HG02884 (cell line): ENCODE measurements around the gene KCNAB1.

Source experiments
- ATAC-seq: cut with Tn5 transposase; IDR thresholded peaks from one replicate; pipeline ENCODE4 v1.9.1; 2021; ENCODE audit warnings: mild to moderate bottlenecking, moderate library complexity; ENCODE audit not compliant: unreplicated experiment

Gene KCNAB1

GRCh38 chr3:156395961-156396710 is 275.8 kb downstream of the KCNAB1 start:
- ATAC-seq: no peak

DNA sequence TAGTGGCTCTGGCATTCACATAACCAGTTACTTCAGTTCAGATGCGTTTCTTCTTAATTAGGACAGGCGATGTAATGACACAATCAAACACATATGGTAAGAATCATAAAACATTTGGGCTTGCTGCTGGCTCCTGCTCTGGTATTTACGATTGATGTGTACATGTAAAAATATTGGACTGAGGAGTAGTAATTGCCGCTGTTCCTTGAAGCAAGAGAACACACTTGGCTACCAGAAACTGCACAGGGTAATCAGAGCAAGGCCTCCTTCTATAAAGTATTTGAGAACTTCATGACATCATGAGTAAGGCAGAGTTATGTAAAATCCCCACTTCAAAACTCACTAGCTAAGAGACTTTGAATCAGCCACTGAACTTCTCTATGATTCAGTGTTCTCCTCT is 276.5 kb downstream of the KCNAB1 start:
- no peak for ATAC-seq

GRCh38 chr3:156397534-156397933 is 277.2 kb downstream of the KCNAB1 start:
- ATAC-seq: no peak

- ATAC-seq: no peak
Observed at GRCh38 chr3:156400062-156400461, 279.7 kb downstream of the KCNAB1 start.

DNA sequence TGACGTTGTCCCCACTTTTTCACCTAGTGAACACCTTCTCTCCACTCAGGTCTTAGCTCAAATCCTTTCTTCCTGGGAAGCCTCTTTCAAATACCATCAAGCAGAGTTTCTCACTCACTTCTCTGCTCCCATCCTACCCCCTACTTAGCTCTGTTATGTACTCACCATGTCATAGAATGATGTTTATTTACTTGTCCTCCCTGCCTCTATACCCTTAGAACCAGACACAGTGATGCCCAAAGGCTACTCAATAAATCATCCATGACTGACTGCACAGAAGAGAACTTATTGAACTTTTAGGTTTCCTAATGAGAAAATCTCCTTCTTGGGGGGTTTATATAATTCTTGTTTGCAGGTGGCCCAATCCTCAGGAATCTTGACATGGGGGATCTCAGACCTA is 280.4 kb downstream of the KCNAB1 start:
- ATAC-seq: no peak

DNA sequence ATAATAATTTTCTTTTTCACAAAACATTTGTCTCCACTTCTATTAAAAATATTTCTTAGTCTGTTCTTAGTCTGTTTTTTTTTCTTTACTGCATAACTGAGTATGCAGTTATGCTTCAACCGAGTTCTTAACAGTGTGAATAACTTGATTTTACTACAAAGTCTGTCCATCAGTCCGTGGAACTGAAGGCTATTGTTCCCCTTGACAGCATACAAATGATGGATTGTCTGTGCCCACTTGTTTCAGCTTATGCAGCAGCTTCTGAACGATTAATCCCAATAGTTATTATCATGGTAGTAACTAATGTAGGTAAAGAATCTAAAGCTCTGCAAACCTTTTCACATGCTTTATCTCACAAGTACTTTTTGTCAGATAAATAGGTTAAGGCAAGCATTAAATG is 283.8 kb downstream of the KCNAB1 start:
- no peak for ATAC-seq

- no peak for ATAC-seq
Observed at GRCh38 chr3:156406393-156406792, 286.0 kb downstream of the KCNAB1 start.

GRCh38 chr3:156407617-156408225 is 287.3 kb downstream of the KCNAB1 start:
- ATAC-seq: no peak

DNA sequence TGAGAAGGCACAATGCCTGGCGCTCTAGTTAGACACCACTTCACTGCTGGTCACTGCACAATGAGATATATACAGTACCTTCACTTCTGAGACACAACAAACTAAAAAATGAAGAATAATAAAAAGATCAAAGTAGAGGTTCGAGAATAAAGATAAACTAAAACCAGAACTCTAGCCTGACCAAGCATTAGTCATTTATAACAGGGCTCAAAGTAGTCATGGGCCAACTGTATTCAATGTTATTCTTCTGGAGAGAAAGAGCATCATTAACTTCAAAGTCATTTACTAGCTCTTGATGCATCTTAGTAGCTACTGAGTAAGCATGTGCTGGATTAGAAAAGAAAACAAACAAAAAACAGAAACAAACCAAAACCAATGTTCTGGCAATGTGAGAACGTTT is 289.3 kb downstream of the KCNAB1 start:
- no peak for ATAC-seq

DNA sequence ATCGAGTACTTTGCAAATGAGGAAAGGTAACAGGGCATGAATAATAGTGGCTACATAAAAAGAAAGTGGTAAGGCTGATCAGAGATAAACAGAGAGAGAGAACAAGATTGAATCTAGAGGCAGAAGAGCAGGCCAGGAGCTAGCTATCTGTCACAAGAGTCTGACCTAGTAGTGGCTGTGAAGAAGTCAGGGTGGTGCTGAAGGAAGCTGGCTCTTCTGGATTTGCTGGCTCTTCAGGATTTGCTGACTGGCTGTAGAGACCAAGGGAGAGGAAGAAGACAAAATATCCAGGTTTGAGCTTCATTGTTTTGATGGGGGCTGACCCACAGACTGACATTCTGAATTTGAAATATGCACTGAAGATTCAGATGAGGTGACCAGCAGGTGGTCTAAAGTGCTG is 292.2 kb downstream of the KCNAB1 start:
- no peak for ATAC-seq

DNA sequence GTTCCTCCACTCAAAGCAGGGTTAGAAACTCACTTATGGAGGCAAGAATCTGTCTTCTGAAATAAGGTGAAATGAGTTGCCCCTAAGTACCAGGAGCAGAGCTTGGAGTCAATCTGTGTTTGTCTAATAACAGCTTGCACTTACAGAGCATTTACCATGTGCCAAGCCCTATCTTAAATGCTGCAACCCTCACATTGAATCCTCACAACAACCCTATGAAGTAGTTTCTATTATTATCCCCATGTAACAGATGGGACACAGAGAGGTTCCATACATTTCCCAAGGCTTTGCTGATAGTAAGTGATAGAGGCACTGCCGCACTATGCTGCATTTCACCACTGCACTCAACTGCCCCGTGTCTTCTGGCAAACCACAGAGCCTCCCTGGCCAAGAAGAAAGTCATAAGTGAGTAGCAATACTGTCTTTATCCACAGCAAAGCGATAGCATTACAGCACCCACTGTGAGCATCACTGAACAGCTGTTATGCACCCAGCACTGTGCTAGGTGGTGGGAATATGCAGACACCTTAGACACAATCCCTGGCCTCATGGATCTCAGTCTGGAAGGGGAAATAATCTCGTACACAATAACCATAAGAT is 293.0 kb downstream of the KCNAB1 start:
- no peak for ATAC-seq

- ATAC-seq: no peak
Observed at GRCh38 chr3:156416846-156417558, 296.6 kb downstream of the KCNAB1 start.

DNA sequence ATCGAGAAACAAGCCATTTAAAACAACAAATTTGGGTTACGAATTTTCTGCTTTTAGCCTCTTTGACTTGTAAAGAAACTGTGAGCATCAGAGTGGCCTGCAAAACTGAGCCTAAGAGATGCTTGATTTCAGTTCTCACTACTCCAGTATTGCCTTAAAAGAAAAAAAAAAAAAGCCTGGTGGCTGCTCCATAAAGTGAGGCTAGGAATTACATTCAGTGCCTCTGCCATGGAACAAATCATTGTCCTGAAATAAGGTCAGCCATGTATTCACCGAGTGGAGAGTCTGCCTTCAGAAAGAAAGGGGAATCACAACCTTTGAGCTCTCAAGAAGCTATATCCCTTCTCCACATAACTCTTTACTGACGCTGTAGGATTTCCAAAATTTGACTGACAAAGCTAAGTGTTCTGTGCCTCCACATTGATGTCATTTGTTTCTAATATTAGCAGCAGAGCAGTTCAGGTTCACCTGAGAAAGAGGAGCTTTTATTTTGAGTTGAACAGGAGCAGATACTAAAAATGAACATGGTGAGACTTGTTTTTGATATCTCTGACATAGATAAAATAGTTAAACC is 297.3 kb downstream of the KCNAB1 start:
- no peak for ATAC-seq

DNA sequence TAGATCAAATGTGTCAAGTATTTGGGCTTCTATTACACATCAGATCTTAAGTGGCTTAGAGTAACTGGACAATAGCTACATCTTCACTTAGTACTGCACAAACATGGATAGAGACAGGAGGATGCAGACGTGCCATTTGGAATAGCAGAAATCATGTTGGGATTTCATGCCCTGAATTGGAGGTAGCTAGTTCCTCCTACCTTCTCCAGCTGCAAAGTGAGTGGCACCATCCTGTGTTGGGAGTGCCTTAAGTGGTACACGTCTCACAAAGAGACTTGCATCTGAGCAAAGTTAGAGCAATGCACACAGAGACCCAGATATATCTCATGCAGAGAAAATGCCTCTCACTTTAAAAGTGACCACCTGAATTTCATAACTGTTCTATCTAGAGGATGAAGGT is 298.1 kb downstream of the KCNAB1 start:
- no peak for ATAC-seq

GRCh38 chr3:156421534-156421933 is 301.2 kb downstream of the KCNAB1 start:
- ATAC-seq: no peak

DNA sequence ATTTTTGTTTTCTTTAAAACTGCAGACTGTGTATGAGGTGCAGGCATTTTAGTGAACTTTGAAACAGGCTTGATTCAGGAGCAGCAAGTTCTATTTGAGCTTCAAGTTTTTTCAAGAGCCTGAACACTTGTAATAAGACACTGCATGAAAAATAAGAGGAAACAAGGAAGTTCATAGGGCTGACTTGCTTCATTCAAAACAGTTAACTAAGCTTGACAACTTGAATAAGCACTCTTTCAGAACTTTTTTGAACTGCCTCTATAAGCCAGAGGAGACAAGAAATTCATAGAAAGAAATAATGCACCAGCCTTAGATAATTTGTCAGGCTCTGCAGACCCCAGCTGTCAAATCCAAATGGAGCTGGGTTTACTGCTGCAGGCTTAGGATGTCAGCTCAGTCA is 304.4 kb downstream of the KCNAB1 start:
- ATAC-seq: no peak

GRCh38 chr3:156425651-156426050 is 305.3 kb downstream of the KCNAB1 start:
- ATAC-seq: no peak

- ATAC-seq: no peak
Observed at GRCh38 chr3:156429125-156429524, 308.7 kb downstream of the KCNAB1 start.

DNA sequence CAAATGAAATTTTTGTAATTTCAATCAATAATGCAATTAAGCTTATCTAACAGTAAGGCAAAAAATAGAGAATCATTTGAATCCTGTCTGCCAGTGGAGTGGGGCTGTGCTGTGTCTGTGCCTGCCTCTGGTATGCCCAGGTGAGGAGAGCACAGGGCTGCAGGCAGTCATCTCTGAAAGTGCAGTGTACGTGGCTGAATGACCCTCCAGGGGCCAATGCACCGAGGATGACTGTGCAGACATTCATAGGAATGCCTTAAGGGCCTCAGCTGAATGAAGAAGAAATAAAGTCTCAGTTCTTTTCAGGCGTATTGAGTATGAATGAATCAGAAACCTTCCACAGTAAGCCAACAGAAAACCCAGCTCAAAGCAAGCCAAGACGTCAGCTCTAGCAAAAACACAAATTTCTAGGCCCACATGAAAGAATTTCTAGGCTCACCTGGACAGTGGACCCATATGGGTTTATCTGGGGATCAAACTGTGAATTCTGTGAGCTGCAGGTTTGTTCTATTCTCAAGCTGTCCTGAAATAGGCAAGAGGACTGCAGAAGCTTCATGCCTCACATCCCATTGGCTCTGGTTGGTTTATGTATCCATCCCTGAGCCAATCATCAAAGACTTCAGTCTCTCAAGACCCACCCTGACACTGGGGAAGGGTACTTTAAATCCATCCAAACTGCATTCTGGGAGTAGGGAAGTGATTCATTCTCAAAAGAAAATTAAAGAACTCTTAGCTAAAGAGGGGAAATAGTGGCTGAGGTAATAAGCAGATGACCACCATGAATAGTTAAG is 311.2 kb downstream of the KCNAB1 start:
- no peak for ATAC-seq

- no peak for ATAC-seq
Observed at GRCh38 chr3:156432563-156432962, 312.2 kb downstream of the KCNAB1 start.

GRCh38 chr3:156433138-156433537 is 312.8 kb downstream of the KCNAB1 start:
- no peak for ATAC-seq
